GM15510 (cell line): Measurements from ENCODE around the gene RNASEH2A.
A peak's percentile ranks its signal among the peaks of the same experiment; 100 is the strongest.

Experiments used
- POLR2A ChIP-seq: IDR thresholded peaks from 3 replicates; pipeline ENCODE4 v1.6.1; 2011; ENCODE audit warnings: borderline replicate concordance; ENCODE audit not compliant: insufficient read length; ENCODE audit errors: extremely low read depth

RNASEH2A gene

GRCh38 chr19:12806242-12807081 is at the start of gene RNASEH2A:
Gene RNASEH2A, plus strand, starts transcription at chr19:12806584. Its CDS starts 90 bp downstream, at chr19:12806674.
- peak; percentile 90 for TF ChIP-seq POLR2A

GRCh38 chr19:12757544-12758274 is 48.7 kb upstream of the RNASEH2A start:
- no peak for TF ChIP-seq POLR2A

GRCh38 chr19:12759686-12760085 is 46.7 kb upstream of the RNASEH2A start:
- TF ChIP-seq POLR2A = no peak

- TF ChIP-seq POLR2A = no peak
Observed at GRCh38 chr19:12763100-12763499, 43.3 kb upstream of the RNASEH2A start.

GRCh38 chr19:12764698-12765097 is 41.7 kb upstream of the RNASEH2A start:
- no peak for TF ChIP-seq POLR2A

GRCh38 chr19:12766051-12766521 is 40.3 kb upstream of the RNASEH2A start:
- TF ChIP-seq POLR2A = no peak

- TF ChIP-seq POLR2A = no peak
Observed at GRCh38 chr19:12767150-12767549, 39.2 kb upstream of the RNASEH2A start.

- TF ChIP-seq POLR2A = no peak
Observed at GRCh38 chr19:12767666-12768065, 38.7 kb upstream of the RNASEH2A start.

- no peak for TF ChIP-seq POLR2A
Observed at GRCh38 chr19:12769689-12770088, 36.7 kb upstream of the RNASEH2A start.

GRCh38 chr19:12770922-12771321 is 35.5 kb upstream of the RNASEH2A start:
- no peak for TF ChIP-seq POLR2A

- no peak for TF ChIP-seq POLR2A
Observed at GRCh38 chr19:12772323-12772722, 34.1 kb upstream of the RNASEH2A start.

GRCh38 chr19:12773571-12773970 is 32.8 kb upstream of the RNASEH2A start:
- no peak for TF ChIP-seq POLR2A

GRCh38 chr19:12774588-12775555 is 31.5 kb upstream of the RNASEH2A start, which contains the start of gene HOOK2:
Gene HOOK2, minus strand, starts transcription at chr19:12775552. Its CDS starts 103 bp downstream, at chr19:12775449.
- TF ChIP-seq POLR2A = peak; percentile 30
